Natural killer cell (primary cell): ENCODE measurements around the gene TIAM1. TPM values are rescaled to one million over a fixed set of nuclear protein-coding genes. Genes with fewer than 3 reads are reported as not detected.

Experiments
- ATAC-seq, 3 donors: fragments of 150-1000 bp in 2 of 3; fragments of 200-7000 bp in 1 of 3; cut with Tn5 transposase; 1 replicate in 1 of 3; 2 replicates in 2 of 3; pipeline ENCODE4 v1.10.0; 2021; ENCODE audit warnings: mild to moderate bottlenecking in 2 of 3, moderate library complexity in 2 of 3
- DNase-seq, 2 donors: peaks; one replicate each; pipeline versions ENCODE4 v3.0.0 to v3.0.0-alpha.2; 2013 to 2021; ENCODE audit warnings: mixed read lengths in 1 of 2
- H3K27ac ChIP-seq: one replicate; pipeline ENCODE4 v1.5.1; 2013; ENCODE audit warnings: mild to moderate bottlenecking, low read length
- H3K27me3 ChIP-seq: one replicate; pipeline ENCODE4 v1.6.1; 2013; ENCODE audit warnings: low read length; ENCODE audit not compliant: control insufficient read depth, insufficient read depth
- H3K36me3 ChIP-seq: one replicate; pipeline ENCODE4 v1.6.1; 2013; ENCODE audit warnings: low read length; ENCODE audit not compliant: control insufficient read depth, insufficient read depth
- H3K4me1 ChIP-seq: one replicate; pipeline ENCODE4 v1.6.1; 2013; ENCODE audit warnings: low read length; ENCODE audit not compliant: control insufficient read depth, insufficient read depth
- H3K4me3 ChIP-seq: one replicate; pipeline ENCODE4 v1.5.1; 2013; ENCODE audit warnings: low read length
- H3K9me3 ChIP-seq: one replicate; pipeline ENCODE4 v1.6.1; 2013; ENCODE audit warnings: low read length; ENCODE audit not compliant: control insufficient read depth, insufficient read depth
- H3K27ac Mint-ChIP-seq, 2 donors: one replicate each; pipeline ENCODE4 v1.8.0; 2022; ENCODE audit warnings: mild to moderate bottlenecking in 2 of 2, mixed read lengths in 2 of 2, moderate library complexity in 1 of 2
- H3K27me3 Mint-ChIP-seq, 2 donors: one replicate each; pipeline ENCODE4 v1.8.0; 2022; ENCODE audit warnings: low read depth in 2 of 2, mixed read lengths in 2 of 2
- H3K36me3 Mint-ChIP-seq: one replicate; pipeline ENCODE4 v1.8.0; 2022; ENCODE audit warnings: mixed read lengths
- H3K4me1 Mint-ChIP-seq, 2 donors: one replicate each; pipeline ENCODE4 v1.8.0; 2022; ENCODE audit warnings: mixed read lengths in 2 of 2
- H3K4me3 Mint-ChIP-seq: one replicate; pipeline ENCODE4 v1.8.0; 2022; ENCODE audit warnings: mild to moderate bottlenecking, moderate library complexity, mixed read lengths
- H3K9me3 Mint-ChIP-seq, 2 donors: one replicate each; pipeline ENCODE4 v1.8.0; 2022; ENCODE audit warnings: mixed read lengths in 2 of 2
- WGBS: methylation state at CpG from one replicate; pipeline ENCODE4 v1.1.7; 2013; ENCODE audit warnings: missing lambda C conversion rate; ENCODE audit not compliant: insufficient coverage; 5-methylcytosine and 5-hydroxymethylcytosine counted together
- intact Hi-C: fragments of 100-400 bp; cut with micrococcal nuclease; formaldehyde crosslinking; loops from one replicate; pipeline ENCODE4 v1.14.2; 2022
- total RNA-seq, 4 donors: library from RNA; stranded (reverse); fragments of 120-200 nt in 1 of 4; gene quantifications; one replicate each; pipeline versions ENCODE4 v1.2.3 to v1.2.4, GENCODE V29; 2013 to 2022
- TF ChIP-seq, protein P1 (sequence below): fragments of 200-600 bp; IDR thresholded peaks from one replicate; pipeline ENCODE4 v1.8.0; 2022; ENCODE audit warnings: antibody characterized with exemption

TIAM1 gene
- total RNA-seq, 3 donors from 2014 or later (not counting 1 experiment from before 2014, with no cell fraction given): 19.1 to 32.3 (median 19.4) TPM

DNA sequence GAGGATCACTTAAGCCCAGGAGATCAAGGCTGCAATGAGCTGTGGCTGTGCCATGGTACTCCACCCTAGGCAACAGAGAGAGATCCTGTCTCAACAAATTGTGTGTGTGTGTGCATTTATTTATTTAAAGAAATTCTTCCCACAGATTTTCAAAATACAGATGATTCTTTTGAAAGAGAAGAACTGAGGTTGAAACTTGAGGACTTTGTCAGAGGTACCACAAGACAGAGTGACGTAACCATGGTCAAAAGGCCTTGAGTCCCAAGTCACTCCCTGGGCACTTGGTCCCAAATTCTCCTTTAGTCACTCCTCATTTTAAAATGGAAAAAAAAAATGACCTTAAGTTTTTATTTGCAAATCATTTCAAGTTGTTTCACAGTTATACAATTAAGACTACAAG, 57.4 kb downstream of the TIAM1 start:
- no peaks in the 10 kb centered on the region for H3K27me3 Mint-ChIP-seq
- ATAC-seq (no peak), DNase-seq (no peak)
- Histone ChIP-seq H3K27ac (no peak overlapping the region), H3K9me3 (peaks cover 3% of the 10 kb centered on the region), H3K36me3 (no peaks in the 10 kb centered on the region), H3K4me3 (no peak overlapping the region), H3K27me3 (no peaks in the 10 kb centered on the region), H3K4me1 (peaks cover 20% of the 10 kb centered on the region)
- no peak overlapping the region for H3K4me3 Mint-ChIP-seq
- peaks cover 0 to under 1% of the 10 kb centered on the region in 2 donors for H3K9me3 Mint-ChIP-seq
- intact Hi-C loops: no loop called here
- no peak overlapping the region for H3K27ac Mint-ChIP-seq
- H3K4me1 Mint-ChIP-seq: peaks cover 19 to 27% of the 10 kb centered on the region in 2 donors
- WGBS: 94% methylated on average over 1 of the region's 1 CpG
- no peaks in the 10 kb centered on the region for H3K36me3 Mint-ChIP-seq
- TF ChIP-seq, protein P1, sequence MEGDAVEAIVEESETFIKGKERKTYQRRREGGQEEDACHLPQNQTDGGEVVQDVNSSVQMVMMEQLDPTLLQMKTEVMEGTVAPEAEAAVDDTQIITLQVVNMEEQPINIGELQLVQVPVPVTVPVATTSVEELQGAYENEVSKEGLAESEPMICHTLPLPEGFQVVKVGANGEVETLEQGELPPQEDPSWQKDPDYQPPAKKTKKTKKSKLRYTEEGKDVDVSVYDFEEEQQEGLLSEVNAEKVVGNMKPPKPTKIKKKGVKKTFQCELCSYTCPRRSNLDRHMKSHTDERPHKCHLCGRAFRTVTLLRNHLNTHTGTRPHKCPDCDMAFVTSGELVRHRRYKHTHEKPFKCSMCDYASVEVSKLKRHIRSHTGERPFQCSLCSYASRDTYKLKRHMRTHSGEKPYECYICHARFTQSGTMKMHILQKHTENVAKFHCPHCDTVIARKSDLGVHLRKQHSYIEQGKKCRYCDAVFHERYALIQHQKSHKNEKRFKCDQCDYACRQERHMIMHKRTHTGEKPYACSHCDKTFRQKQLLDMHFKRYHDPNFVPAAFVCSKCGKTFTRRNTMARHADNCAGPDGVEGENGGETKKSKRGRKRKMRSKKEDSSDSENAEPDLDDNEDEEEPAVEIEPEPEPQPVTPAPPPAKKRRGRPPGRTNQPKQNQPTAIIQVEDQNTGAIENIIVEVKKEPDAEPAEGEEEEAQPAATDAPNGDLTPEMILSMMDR: no peak

DNA sequence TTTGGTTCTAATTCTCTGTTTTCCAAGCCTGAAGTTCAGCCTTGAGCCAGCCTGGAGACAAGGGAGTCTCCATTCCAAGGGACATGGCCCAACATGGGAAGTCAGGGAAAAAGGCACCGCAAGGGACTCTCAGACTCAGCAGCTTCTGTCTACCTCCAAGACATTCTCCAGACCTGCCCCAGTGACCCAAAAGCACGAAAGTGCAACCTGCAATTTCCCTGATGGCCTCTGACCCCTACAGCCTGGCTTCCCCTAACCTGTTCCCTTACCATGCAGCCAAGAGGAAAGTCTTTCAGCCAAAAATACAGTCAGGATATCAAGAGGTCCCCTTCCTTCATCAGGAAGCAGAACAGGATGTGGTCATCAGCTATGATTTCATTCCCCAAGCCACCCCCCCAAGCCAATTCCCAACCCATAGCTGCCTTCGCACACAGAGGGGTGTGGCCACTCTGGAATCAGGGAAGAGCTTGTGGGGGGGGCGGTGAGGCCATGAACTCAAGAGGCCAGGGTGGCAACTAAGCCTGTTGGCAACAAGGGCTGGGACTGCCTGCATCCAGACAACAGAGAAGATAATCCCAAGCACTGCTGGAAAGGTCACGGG, 59.2 kb downstream of the TIAM1 start:
- H3K27ac Mint-ChIP-seq: no peak overlapping the region
- no peak overlapping the region for H3K27ac ChIP-seq

DNA sequence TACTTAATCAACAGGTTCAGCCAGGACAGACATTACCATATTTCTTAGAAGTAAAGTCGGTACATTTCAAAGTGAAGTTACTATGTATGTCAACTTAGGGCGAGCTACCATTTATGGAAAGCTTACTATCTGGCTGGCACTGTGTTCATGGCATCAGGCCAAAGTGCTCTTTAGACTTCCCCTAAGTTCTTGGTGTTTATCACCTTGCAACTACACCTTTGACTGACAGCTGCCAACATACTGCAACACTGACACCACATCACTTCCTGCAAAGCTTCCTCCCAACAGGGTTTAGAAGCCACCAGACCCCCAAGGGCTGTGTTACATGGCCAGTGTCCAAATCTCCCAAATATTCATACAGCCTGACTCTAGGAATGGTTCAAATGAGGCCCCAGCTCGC, 61.0 kb downstream of the TIAM1 start:
- no peaks in the 10 kb centered on the region for H3K9me3 ChIP-seq
- TF ChIP-seq, protein P1: no peak
- no peaks in the 10 kb centered on the region for H3K36me3 ChIP-seq
- peak overlapping the region; percentile 29 to 65 for H3K27ac Mint-ChIP-seq
- peaks cover 19 to 34% of the 10 kb centered on the region in 2 donors for H3K4me1 Mint-ChIP-seq
- H3K4me3 Mint-ChIP-seq: peak overlapping the region; percentile 38
- H3K4me1 ChIP-seq: peaks cover 20% of the 10 kb centered on the region
- 37% methylated on average over 3 of the region's 3 CpGs for WGBS
- no peak overlapping the region for H3K4me3 ChIP-seq
- ATAC-seq: peak; percentile 24 to 72 (median 49)
- intact Hi-C loops: no loop called here
- H3K9me3 Mint-ChIP-seq: peaks cover 0 to 3% of the 10 kb centered on the region in 2 donors
- no peaks in the 10 kb centered on the region for H3K27me3 Mint-ChIP-seq
- DNase-seq: peak in 1 of 2 donors; percentile 74
- H3K27me3 ChIP-seq: no peaks in the 10 kb centered on the region
- no peak overlapping the region for H3K27ac ChIP-seq
- no peaks in the 10 kb centered on the region for H3K36me3 Mint-ChIP-seq

More for the DNA sequence above, 59.2 kb downstream of the TIAM1 start:
- no peaks in the 10 kb centered on the region for H3K36me3 Mint-ChIP-seq
- peaks cover 19 to 34% of the 10 kb centered on the region in 2 donors for H3K4me1 Mint-ChIP-seq
- DNase-seq (no peak), ATAC-seq (no peak)
- no peaks in the 10 kb centered on the region for H3K27me3 Mint-ChIP-seq
- H3K4me3 ChIP-seq: no peak overlapping the region
- no peaks in the 10 kb centered on the region for H3K27me3 ChIP-seq
- peaks cover 0 to 3% of the 10 kb centered on the region in 2 donors for H3K9me3 Mint-ChIP-seq
- intact Hi-C loops: no loop called here
- peaks cover 20% of the 10 kb centered on the region for H3K4me1 ChIP-seq
- H3K4me3 Mint-ChIP-seq: no peak overlapping the region
- peaks cover 3% of the 10 kb centered on the region for H3K9me3 ChIP-seq
- 84% methylated on average over 5 of the region's 5 CpGs for whole genome bisulfite sequencing
- H3K36me3 ChIP-seq: no peaks in the 10 kb centered on the region
- TF ChIP-seq, protein P1: no peak
